ENCODE measurements around the gene AP1G1.

The AP1G1 gene

DNA sequence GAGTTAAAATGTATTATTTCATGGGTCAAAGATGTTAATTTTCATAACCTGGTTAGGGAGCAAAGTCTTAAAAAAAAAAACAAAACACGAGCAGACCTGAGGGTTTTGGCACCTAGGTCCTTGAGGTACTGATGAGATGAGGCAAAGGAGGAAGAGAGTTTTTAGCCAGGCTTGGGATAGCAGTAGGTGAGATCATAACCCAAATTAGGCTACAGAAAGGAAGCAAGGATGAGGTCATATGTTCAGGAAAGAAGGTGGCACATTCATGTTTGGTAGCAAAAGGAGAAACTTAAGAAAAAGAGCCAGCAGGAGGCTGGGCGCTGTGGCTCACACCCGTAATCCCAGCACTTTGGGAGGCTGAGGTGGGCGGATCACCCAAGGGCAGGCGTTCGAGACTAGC lies 40.0 kb upstream of the AP1G1 start:
- TF ChIP-seq CTCF (IDR thresholded peaks at IDR 0.05) = no peak

DNA sequence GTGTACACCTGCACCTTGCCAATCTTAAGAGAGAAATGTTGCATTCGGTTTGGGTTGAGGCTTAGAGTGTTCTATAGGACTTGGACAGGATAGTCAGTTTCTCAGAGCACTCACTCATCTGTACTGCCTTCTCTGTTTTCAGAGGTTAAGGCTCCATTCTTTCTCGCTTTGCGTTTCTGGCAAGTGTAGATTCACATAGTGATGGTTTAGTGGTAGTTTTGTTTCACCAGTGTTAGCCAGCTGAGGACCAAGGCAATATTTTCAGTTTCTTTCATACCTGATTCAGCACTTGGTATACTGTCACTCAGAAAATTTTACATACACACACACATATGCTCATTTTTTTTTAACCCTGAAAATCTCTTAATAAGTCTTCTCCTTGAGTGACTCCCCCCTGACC lies 38.5 kb upstream of the AP1G1 start:
- TF ChIP-seq CTCF (IDR thresholded peaks at IDR 0.05) = no peak

- no peak for TF ChIP-seq CTCF (IDR thresholded peaks at IDR 0.05)
Measured at GRCh38 chr16:71846431-71846830, 37.8 kb upstream of the AP1G1 start.

DNA sequence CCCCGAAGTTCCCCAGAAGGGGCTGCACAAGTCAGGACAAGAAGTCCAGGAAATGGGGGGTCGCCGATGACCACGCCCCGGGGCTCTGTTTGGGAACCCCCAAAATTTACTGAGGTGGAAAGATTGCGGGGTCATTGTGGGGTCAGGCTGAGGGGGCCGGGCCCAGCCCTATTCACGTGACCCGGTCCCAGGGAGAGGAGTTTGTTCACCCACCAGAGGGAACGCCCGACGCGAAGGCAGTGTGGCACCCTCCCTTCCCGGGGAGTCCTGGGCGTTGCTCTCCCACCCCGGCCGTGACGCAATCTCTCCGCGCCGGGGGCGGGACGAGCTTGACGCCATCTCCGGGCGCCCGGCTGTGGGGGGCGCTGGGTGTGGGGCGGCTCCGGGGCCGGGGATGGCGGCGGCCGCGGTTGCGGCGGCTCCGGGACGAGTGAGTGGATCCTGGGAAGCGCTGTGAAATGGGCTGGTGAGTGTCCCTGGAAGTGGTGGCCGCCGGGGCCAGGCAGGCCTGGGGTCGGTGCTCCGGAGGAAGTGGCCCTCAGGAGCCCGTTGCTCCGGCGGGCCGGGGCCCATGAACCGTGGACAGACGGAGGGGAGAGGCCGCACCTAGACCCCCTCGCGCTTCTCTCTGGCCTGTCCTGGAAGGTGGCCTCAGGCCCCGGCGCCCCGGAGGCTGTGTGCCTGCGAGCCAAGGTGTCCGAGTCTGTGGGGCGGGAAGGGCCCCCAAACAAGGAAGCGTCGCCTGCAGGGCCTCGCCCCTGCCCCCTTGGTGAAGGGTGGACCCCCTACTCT lies 37.2 kb upstream of the AP1G1 start, which contains the start of gene ATXN1L:
Gene ATXN1L (plus strand): TSS at position 338 of the 792 bp plus-strand sequence. CDS start 3,765 bp downstream, outside the sequence.
- TF ChIP-seq CTCF (IDR thresholded peaks at IDR 0.05) = no peak

GRCh38 chr16:71843572-71843971 lies 34.9 kb upstream of the AP1G1 start:
- TF ChIP-seq CTCF (IDR thresholded peaks at IDR 0.05) = no peak

GRCh38 chr16:71840052-71840451 lies 31.4 kb upstream of the AP1G1 start:
- TF ChIP-seq CTCF (IDR thresholded peaks at IDR 0.05) = no peak

- TF ChIP-seq CTCF (IDR thresholded peaks at IDR 0.05) = no peak
Measured at GRCh38 chr16:71837150-71837549, 28.5 kb upstream of the AP1G1 start.

Measured in LNCAP (cell line).